GM21786 (cell line): ENCODE measurements around the gene CELF2.

ENCODE experiments used
- ATAC-seq: cut with Tn5 transposase; IDR thresholded peaks from one replicate; pipeline ENCODE4 v1.9.1; 2021; ENCODE audit not compliant: unreplicated experiment

CELF2 gene

GRCh38 chr10:11242443-11243387 is 225.0 kb downstream of the CELF2 start:
- ATAC-seq = peak; percentile 58

- no peak for ATAC-seq
These were observed 226.0 kb downstream of the CELF2 start for GRCh38 chr10:11243425-11244222.

- peak; percentile 14 for ATAC-seq
These were observed 227.4 kb downstream of the CELF2 start for GRCh38 chr10:11245095-11245479.

DNA sequence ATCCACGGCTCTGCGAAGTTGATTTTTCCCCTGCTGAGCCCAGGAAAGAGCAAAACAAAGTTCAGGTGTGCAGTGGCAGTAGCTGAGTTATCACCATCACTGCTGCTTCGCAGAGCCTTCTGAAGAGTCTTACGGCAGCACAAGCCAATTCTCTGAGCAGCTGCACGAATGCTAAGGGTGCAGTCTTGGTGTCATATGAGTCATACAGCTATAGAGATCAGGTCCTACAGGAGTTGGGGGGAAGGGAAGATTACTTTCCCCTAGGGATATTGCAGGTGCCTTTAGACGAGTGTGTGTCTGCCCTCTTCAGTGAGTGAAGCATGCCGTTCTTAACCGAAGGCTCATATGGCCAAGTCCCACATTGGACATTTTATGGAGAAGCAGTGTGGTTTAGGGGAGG is 227.8 kb downstream of the CELF2 start:
- ATAC-seq = peak; percentile 41

DNA sequence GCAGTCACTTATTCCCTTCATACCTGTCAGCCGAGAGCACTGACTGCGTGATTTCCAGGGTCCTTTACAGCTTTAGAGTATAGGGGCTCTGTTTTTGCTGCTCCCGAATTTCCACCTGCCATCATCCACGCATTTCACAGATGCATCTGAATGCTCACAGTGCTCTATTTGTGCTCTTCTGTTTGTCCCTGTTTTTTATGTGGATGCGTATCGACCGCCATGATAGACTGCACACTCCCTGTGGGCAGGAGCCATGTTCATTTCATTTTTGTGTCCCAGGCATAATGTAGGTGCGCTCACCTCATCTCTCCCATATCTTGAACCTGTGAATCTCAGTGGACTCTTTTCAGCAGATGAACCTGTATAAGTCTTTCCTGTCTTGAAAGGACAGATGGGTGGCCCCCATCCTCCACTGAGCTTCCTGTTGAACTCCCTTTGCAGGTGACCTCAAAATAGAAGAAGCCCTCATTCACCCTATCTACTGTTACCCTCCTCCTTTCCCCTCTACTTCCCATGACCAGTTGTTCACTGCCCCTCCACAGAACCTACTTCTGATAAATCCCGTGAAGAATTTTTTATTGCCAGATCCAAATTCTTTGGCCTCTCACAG is 228.4 kb downstream of the CELF2 start:
- no peak for ATAC-seq

DNA sequence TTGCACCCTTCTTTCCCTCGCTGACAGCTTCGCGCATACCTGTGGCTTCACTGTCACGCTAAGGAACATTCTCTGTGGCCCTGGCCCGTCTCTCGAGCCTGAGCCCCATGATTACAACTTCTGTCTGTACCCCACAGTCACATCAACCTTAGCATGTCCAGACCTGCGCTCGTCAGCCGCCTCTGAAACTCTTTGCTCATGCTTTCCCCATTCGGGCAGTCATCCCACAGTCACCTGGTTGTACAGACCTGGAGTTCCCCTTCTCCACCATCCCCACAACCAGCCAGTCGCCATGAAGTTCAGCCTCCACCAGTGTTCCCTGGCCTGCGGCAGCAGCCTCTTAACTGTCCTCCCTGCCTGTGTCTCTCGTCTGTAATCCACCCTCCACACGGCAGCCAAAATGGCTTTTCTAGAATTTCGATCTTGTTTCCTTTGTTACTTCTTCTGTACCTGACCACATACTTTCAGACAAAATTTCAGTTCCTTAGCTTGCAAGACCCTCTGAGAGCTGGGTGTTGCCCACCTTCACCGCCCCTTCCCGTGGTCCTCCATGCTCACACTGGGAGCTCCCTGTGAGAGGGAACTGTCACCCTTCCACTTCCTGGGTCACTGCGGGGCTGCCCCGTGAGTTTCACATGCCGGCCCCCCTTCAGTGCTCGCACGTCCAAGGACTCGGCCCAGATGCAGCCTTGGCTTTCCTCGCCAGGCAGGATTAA is 229.2 kb downstream of the CELF2 start:
- no peak for ATAC-seq

DNA sequence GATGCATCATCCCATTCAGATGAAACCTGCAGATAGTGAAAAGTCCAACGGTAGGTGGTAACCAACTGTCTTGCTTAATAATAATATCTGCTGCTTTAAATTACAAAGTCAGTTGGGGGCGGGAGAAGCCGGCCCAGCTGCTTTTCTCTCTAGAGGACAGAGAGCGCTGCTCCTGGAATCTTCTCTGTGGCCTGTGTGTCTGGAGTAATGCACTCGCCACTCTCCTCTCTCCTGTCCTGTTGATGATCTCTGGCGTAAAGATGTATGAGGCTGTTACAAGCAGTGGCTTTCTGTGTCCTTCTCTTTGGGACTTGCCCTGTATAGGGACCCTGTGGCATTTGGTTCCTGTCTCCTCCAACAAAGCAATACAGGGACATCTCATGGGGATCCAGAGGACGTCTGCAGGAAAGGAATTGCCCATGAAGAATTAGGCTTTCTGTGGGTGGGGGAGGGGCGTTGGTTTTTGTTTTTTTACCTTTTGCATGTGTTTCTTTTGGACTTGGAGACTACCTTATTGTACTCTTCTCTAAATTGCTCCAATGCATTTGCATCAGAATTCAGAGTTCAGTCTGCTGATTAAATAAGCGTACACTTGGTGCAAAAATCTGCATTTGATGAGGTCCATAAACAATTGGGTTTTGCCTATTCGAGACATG is 231.6 kb downstream of the CELF2 start:
- ATAC-seq = no peak

DNA sequence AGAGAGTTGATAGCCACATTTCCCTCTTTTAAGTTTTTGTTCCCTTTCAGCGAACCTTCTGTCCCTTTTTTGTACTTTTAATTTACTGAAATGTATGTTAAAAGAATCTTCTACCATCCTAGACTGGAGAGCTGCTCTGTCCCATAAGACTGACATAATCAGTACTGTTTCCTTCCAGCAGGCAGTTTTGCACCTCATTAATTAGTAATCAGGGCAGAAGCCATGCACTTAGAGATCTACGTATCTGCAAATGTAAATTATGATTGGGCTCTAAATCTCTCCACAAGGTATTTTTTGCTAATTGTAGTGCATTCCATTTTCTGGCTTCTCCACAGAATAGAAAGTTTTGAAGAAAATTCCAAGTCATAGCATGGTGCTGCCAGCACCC is 232.1 kb downstream of the CELF2 start:
- ATAC-seq = no peak

- no peak for ATAC-seq
These were observed 232.6 kb downstream of the CELF2 start for GRCh38 chr10:11250304-11250703.

DNA sequence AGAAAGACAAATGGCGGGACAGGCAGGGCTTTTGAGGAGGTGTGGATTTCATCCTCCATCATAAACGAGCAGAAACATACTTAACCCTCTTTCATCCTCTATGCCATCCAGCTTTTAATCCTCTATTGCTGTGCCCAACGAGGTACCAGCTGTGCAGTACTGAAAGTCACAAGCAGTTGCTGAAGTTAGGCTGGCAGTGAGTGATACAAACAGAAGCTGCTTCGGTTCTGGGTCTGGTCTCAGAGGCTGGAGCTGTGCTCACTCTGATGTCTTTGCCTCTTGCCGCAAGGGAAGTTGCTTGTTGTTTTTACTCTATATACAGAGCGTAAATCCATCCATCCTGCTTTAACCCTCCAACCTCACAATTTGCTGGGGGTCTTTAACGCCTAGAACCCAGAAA is 235.2 kb downstream of the CELF2 start:
- no peak for ATAC-seq

DNA sequence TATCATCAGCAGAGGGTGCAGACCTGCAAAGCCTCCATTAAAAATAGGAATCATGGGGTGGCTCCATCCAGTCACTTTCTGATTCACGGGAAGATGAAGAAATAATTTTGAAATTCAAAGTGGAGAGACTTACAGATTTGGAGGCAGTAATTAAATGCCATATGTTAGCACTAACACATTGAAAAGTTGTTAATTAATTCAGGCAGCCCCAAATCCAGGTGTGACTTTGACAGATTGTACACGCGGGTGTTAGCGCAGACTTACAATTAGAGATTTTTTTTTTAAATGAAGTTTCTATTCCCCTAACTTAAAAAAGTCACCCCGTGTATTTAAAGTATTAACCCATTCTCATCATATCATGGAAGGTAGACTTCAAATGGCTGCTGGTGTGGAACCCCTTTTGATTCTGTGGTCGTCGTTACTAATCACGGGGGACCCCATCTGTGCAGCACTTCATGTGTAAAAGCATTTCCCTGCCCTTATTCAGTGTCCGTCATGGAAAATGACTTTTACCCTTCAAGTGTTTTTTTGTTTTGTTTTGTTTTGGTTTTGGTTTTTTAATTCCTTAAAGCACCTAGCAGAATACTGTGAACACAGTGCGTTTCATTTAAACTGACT is 235.8 kb downstream of the CELF2 start:
- ATAC-seq = no peak

DNA sequence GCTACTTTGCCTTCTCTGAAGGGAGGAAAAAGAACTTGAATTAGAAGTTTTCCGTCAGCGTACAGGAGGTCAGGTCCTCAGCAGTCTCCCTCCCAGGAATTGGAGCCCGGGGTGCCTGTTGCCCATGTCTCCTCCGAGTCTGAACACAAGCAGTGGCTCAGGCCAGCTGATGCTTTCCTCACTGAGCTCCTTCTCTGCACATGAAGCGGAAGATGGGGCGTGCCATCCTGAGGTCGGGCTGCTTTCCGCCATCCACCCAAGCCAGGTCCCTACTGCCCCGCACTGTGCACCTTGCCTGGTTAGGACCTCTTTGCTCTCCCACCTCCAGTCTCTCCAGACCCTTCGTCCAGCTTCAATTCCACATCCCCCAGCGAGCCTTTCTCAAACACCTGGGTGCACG is 237.5 kb downstream of the CELF2 start:
- no peak for ATAC-seq

- ATAC-seq = peak; percentile 48
These were observed 238.2 kb downstream of the CELF2 start for GRCh38 chr10:11255796-11256444.

- ATAC-seq = no peak
These were observed 239.2 kb downstream of the CELF2 start for GRCh38 chr10:11256896-11257295.

- ATAC-seq = no peak
These were observed 239.9 kb downstream of the CELF2 start for GRCh38 chr10:11257440-11258090.

DNA sequence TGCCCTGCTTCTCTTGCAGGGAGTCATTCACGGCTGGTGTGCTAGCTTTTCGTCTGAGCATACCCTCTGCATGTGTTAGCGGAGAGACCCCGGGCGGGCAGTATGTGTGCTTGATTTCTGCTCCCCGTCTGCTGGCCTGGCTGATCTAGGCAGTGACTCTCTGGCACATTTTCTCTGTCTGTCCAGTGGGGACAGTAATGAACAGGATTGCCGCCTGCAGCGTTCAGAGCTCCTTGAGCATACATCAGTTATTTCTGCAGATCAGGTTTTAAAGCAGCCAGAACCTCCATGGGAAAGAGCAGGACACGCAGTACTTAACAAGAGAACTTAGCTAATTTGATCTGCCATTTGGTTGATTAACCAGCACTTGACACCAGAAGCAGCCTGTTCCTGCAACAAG is 242.5 kb downstream of the CELF2 start:
- no peak for ATAC-seq

GRCh38 chr10:11261143-11261542 is 243.5 kb downstream of the CELF2 start:
- ATAC-seq = no peak

GRCh38 chr10:11261687-11262493 is 244.2 kb downstream of the CELF2 start:
- ATAC-seq = peak; percentile 44
